Hepatocyte (in vitro differentiated cells): ENCODE data around the gene NDC1. TPM values are rescaled to one million over a fixed set of nuclear protein-coding genes. Genes with fewer than 3 reads are reported as not detected.

Source experiments
- DNase-seq: peaks from one replicate; pipeline ENCODE4 v3.0.0-alpha.2; 2016; ENCODE audit warnings: low spot score
- H2AFZ ChIP-seq: fragments of 200-600 bp; sonication (generic); 2 replicates; pipeline ENCODE4 v1.6.0; 2016; ENCODE audit warnings: antibody characterized with exemption, mild to moderate bottlenecking
- H3K27ac ChIP-seq: fragments of 200-600 bp; sonication (generic); 2 replicates; pipeline ENCODE4 v1.5.1; 2016; ENCODE audit warnings: mild to moderate bottlenecking
- H3K27me3 ChIP-seq: fragments of 200-600 bp; sonication (generic); 2 replicates; pipeline ENCODE4 v1.6.1; 2016
- H3K36me3 ChIP-seq: fragments of 200-600 bp; sonication (generic); replicated peaks from 2 replicates; pipeline ENCODE4 v1.5.1; 2016; ENCODE audit warnings: low read depth; ENCODE audit not compliant: insufficient read depth
- H3K4me1 ChIP-seq: fragments of 200-600 bp; sonication (generic); 2 replicates; pipeline ENCODE4 v1.5.1; 2016; ENCODE audit warnings: mild to moderate bottlenecking, moderate library complexity; ENCODE audit not compliant: insufficient read depth
- H3K4me2 ChIP-seq: fragments of 200-600 bp; sonication (generic); 2 replicates; pipeline ENCODE4 v1.6.0; 2016
- H3K4me3 ChIP-seq: fragments of 200-600 bp; sonication (generic); 2 replicates; pipeline ENCODE4 v1.5.1; 2016; ENCODE audit warnings: mild to moderate bottlenecking
- H3K79me2 ChIP-seq: fragments of 200-600 bp; sonication (generic); 2 replicates; pipeline ENCODE4 v1.6.0; 2017; ENCODE audit warnings: mild to moderate bottlenecking
- H3K9me2 ChIP-seq: fragments of 200-600 bp; sonication (generic); replicated peaks from 2 replicates; pipeline ENCODE4 v1.6.0; 2017; ENCODE audit warnings: mild to moderate bottlenecking; ENCODE audit not compliant: insufficient read depth
- H3K9me3 ChIP-seq: fragments of 200-600 bp; sonication (generic); 2 replicates; pipeline ENCODE4 v1.5.1; 2016; ENCODE audit warnings: low read depth, mild to moderate bottlenecking
- H4K20me1 ChIP-seq: fragments of 200-600 bp; sonication (generic); 2 replicates; pipeline ENCODE4 v1.6.0; 2016; ENCODE audit warnings: mild to moderate bottlenecking; ENCODE audit not compliant: insufficient read depth, poor library complexity, severe bottlenecking
- EZH2 ChIP-seq: fragments of 200-600 bp; sonication (generic); IDR thresholded peaks from 2 replicates; pipeline ENCODE4 v1.6.1; 2016; ENCODE audit warnings: antibody characterized with exemption, mild to moderate bottlenecking, borderline replicate concordance
- EZH2phosphoT487 ChIP-seq: fragments of 200-600 bp; sonication (generic); IDR thresholded peaks from one replicate; pipeline ENCODE4 v1.6.1; 2018; ENCODE audit warnings: antibody characterized with exemption, mild to moderate bottlenecking, low read depth, moderate library complexity; ENCODE audit not compliant: unreplicated experiment, severe bottlenecking
- WGBS: methylation state at CpG from one replicate; pipeline ENCODE4 v1.1.6; 2016; ENCODE audit warnings: low lambda C conversion rate; ENCODE audit errors: missing lambda C conversion rate; 5-methylcytosine and 5-hydroxymethylcytosine counted together
- polyA plus RNA-seq: library from polyadenylated mRNA; unstranded; fragments of >200 nt; fragmentation: Nextera tagmentation; extraction: Ambion mirVana; gene quantifications from 2 replicates; pipeline ENCODE4 v1.2.1, GENCODE V29; 2016
- total RNA-seq: library from RNA; depleted of rRNA; stranded (reverse); fragments of >200 nt; gene quantifications from 2 replicates; pipeline ENCODE4 v1.2.3, GENCODE V29; 2014
- TF ChIP-seq, protein P1 (sequence below): fragments of 200-600 bp; sonication (generic); IDR thresholded peaks from 2 replicates; pipeline ENCODE4 v1.5.1; 2016; ENCODE audit warnings: antibody characterized with exemption, mild to moderate bottlenecking; ENCODE audit not compliant: poor library complexity

Gene NDC1
- total and polyA plus RNA-seq, 2 experiments from 2014 or later, result 7.8 to 23.1 TPM

DNA sequence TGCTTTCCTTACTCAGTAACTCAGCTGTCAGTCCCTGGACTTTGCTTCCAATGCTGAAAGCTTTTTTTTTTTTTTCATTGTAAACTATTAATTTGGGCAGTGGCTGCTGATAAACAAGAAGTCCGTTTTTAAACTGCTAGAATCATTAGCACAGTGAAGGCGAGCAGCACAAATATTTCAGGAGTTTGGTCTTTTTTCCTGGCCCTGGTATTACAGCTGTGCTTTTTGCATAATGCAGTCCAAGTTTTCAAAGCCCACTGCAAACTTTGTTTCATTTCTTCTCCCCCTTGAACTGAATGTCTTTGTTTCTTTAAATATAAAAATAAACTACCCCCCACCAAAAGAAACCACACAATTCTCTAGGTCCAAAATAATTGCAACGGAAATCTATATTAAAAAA is 105.7 kb downstream of the NDC1 start:
- TF ChIP-seq, protein P1, sequence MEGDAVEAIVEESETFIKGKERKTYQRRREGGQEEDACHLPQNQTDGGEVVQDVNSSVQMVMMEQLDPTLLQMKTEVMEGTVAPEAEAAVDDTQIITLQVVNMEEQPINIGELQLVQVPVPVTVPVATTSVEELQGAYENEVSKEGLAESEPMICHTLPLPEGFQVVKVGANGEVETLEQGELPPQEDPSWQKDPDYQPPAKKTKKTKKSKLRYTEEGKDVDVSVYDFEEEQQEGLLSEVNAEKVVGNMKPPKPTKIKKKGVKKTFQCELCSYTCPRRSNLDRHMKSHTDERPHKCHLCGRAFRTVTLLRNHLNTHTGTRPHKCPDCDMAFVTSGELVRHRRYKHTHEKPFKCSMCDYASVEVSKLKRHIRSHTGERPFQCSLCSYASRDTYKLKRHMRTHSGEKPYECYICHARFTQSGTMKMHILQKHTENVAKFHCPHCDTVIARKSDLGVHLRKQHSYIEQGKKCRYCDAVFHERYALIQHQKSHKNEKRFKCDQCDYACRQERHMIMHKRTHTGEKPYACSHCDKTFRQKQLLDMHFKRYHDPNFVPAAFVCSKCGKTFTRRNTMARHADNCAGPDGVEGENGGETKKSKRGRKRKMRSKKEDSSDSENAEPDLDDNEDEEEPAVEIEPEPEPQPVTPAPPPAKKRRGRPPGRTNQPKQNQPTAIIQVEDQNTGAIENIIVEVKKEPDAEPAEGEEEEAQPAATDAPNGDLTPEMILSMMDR, result no peak
- no peak for TF ChIP-seq EZH2
- TF ChIP-seq EZH2phosphoT487, result no peak
- Histone ChIP-seq H3K27ac (peak overlapping the region; percentile 10), H3K9me2 (no peaks in the 10 kb centered on the region), H3K79me2 (no peaks in the 10 kb centered on the region), H3K4me2 (peak overlapping the region; percentile 31), H3K9me3 (no peaks in the 10 kb centered on the region), H2AFZ (no peak overlapping the region), H3K27me3 (peaks cover 38% of the 10 kb centered on the region), H4K20me1 (no peaks in the 10 kb centered on the region), H3K36me3 (no peaks in the 10 kb centered on the region), H3K4me3 (no peak overlapping the region), H3K4me1 (peaks cover 21% of the 10 kb centered on the region)
- WGBS, result 64% methylated on average over 3 of the region's 3 CpGs
- no peak for DNase-seq

DNA sequence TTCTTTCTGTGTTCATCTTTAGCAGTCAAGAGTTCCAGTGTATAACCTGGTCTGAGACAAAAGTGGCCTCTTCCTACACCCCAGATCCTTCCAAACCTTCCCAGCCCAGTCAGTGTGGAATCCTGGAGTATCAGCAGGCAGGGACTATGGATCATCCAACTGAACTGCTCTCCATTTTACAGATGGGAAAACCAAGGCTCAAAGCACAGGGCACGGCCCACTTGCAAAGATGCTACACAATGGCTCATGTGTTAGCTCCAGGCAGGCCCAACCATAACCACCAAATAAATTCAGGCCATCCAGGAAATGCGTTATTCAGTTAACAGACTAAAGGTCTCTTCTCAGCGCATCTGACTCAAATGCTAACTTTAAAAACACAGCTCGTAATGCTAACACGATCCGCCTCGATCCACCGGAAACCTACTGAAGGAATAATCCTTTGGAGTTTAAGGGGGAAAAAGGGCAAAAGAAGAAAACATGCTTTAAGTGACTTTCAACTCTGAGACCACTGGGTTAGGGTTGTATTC is 106.3 kb downstream of the NDC1 start:
- no peak overlapping the region for H2AFZ ChIP-seq
- H3K36me3 ChIP-seq, result no peaks in the 10 kb centered on the region
- H3K4me2 ChIP-seq, result peak overlapping the region; percentile 31
- no peaks in the 10 kb centered on the region for H3K9me3 ChIP-seq
- peaks cover 32% of the 10 kb centered on the region for H3K27me3 ChIP-seq
- no peaks in the 10 kb centered on the region for H3K79me2 ChIP-seq
- H3K4me1 ChIP-seq, result peaks cover 21% of the 10 kb centered on the region
- no peak for DNase-seq
- peak overlapping the region; percentile 10 for H3K27ac ChIP-seq
- H3K9me2 ChIP-seq, result no peaks in the 10 kb centered on the region
- TF ChIP-seq EZH2 (no peak), EZH2phosphoT487 (no peak)
- TF ChIP-seq, protein P1, result no peak
- H4K20me1 ChIP-seq, result no peaks in the 10 kb centered on the region
- WGBS, result 68% methylated on average over 8 of the region's 8 CpGs
- H3K4me3 ChIP-seq, result no peak overlapping the region

DNA sequence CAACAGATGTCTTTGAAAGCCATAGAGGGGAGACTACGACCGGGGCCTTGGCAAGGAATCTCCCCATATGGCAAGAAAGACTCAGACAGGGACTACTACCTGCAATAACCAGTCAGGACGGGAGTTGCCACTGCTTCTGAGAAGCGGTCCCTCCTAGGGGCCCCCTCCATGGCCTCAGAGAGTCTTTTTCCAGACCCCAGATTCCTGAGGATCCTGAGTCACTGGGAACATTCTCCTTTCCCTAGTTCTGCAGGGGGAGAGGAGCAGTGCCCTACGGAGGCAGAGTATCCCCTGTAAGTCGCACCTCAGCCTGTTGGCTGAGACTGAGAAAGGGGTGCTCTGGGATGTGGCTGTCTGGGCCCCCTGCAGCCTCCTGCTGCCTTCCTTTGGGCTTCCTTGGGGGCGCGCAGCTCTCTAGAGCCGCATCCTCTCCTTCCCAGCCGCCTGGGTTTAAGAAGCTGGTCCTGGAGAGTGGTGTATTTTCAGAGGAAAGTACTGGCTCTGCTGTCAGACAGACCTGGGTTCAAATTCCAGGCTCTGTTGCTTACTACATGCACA is 107.0 kb downstream of the NDC1 start:
- Histone ChIP-seq H3K4me2 (no peak overlapping the region), H3K4me1 (peaks cover 21% of the 10 kb centered on the region), H2AFZ (no peak overlapping the region), H3K27me3 (peaks cover 25% of the 10 kb centered on the region), H3K27ac (no peak overlapping the region), H3K79me2 (no peaks in the 10 kb centered on the region), H3K9me2 (no peaks in the 10 kb centered on the region), H3K4me3 (no peak overlapping the region), H3K36me3 (no peaks in the 10 kb centered on the region), H3K9me3 (no peaks in the 10 kb centered on the region), H4K20me1 (no peaks in the 10 kb centered on the region)
- no peak for DNase-seq
- 93% methylated on average over 10 of the region's 10 CpGs for WGBS
- TF ChIP-seq, protein P1, result no peak
